Measurements from ENCODE around the gene XRCC1. TPM values are rescaled to one million over a fixed set of nuclear protein-coding genes. Genes with fewer than 3 reads are reported as not detected.

Gene XRCC1
- polyA plus RNA-seq, 3 donors, result 13.1 to 23.0 (median 19.3) TPM

GRCh38 chr19:43598445-43599240 is 23.3 kb upstream of the XRCC1 start:
- Histone ChIP-seq H3K9me3 (replicated peaks in 1 of 2; ENCODE audit: control insufficient read depth in 1 of 2, insufficient read depth in 1 of 2, low read length in 2 of 2) (no peaks in the 10 kb centered on the region), H3K9ac (ENCODE audit: insufficient read depth, low read length, poor library complexity, severe bottlenecking) (no peak overlapping the region), H4K20me1 (ENCODE audit: insufficient read depth, low read length) (peaks cover 6% of the 10 kb centered on the region), H3K4me2 (replicated peaks; ENCODE audit: extremely low read depth, low read length, poor library complexity, severe bottlenecking) (no peak overlapping the region), H3K79me2 (ENCODE audit: insufficient read depth, low read length) (peaks cover 35% of the 10 kb centered on the region), H3K27me3 (ENCODE audit: control insufficient read depth in 2 of 2, insufficient read depth in 2 of 2, low read length in 2 of 2) (no peaks in the 10 kb centered on the region), H2AFZ (ENCODE audit: insufficient read depth, low read depth, low read length, poor library complexity, severe bottlenecking) (no peak overlapping the region), H3K4me1 (ENCODE audit: control insufficient read depth in 1 of 2, insufficient read depth in 2 of 2, low read length in 2 of 2) (peaks cover 31 to 34% of the 10 kb centered on the region in 2 donors), H3K4me3 (replicated peaks in 1 of 3; ENCODE audit: low read depth in 2 of 3, low read length in 3 of 3) (no peak overlapping the region), H3K27ac (ENCODE audit: low read depth in 1 of 2, low read length in 2 of 2) (peak overlapping the region in 1 of 2 donors; percentile 99), H3K36me3 (replicated peaks in 1 of 2; ENCODE audit: control insufficient read depth in 1 of 2, insufficient read depth in 2 of 2, low read length in 2 of 2) (peaks cover 27 to 55% of the 10 kb centered on the region in 2 donors)
- H3K36me3 Mint-ChIP-seq, result peaks cover 34 to 43% of the 10 kb centered on the region in 2 donors
- TF ChIP-seq CTCF (IDR thresholded peaks at IDR 0.05), result no peak
- DNase-seq, result no peak
- over 99% methylated on average over 14 of the region's 19 CpGs for WGBS (ENCODE audit: insufficient coverage)
- H3K9me3 Mint-ChIP-seq, result no peaks in the 10 kb centered on the region
- H3K27me3 Mint-ChIP-seq (ENCODE audit: low read depth in 3 of 3), result no peaks in the 10 kb centered on the region
- intact Hi-C loops (cut with micrococcal nuclease), result loop anchor here in 1 of 2 donors (10.0 kb wide), 1 partner anchor 64 kb away; the partner anchor contains the start of gene ZNF575
- H3K4me1 Mint-ChIP-seq, result peaks cover 27% of the 10 kb centered on the region
- H3K27ac Mint-ChIP-seq, result peak overlapping the region in 2 of 7 donors; percentile 36 to 41
- no peak overlapping the region for H3K4me3 Mint-ChIP-seq

GRCh38 chr19:43597876-43598275 is 22.5 kb upstream of the XRCC1 start:
- DNase-seq, result no peak
- Histone ChIP-seq H2AFZ (ENCODE audit: insufficient read depth, low read depth, low read length, poor library complexity, severe bottlenecking) (no peak overlapping the region), H3K9ac (ENCODE audit: insufficient read depth, low read length, poor library complexity, severe bottlenecking) (no peak overlapping the region), H3K27me3 (ENCODE audit: control insufficient read depth in 2 of 2, insufficient read depth in 2 of 2, low read length in 2 of 2) (no peaks in the 10 kb centered on the region), H3K4me1 (ENCODE audit: control insufficient read depth in 1 of 2, insufficient read depth in 2 of 2, low read length in 2 of 2) (peaks cover 31 to 35% of the 10 kb centered on the region in 2 donors), H4K20me1 (ENCODE audit: insufficient read depth, low read length) (peaks cover 12% of the 10 kb centered on the region), H3K4me3 (replicated peaks in 1 of 3; ENCODE audit: low read depth in 2 of 3, low read length in 3 of 3) (peak overlapping the region in 1 of 3 experiments; percentile 91), H3K4me2 (replicated peaks; ENCODE audit: extremely low read depth, low read length, poor library complexity, severe bottlenecking) (peak overlapping the region; percentile 92), H3K9me3 (replicated peaks in 1 of 2; ENCODE audit: control insufficient read depth in 1 of 2, insufficient read depth in 1 of 2, low read length in 2 of 2) (no peaks in the 10 kb centered on the region), H3K79me2 (ENCODE audit: insufficient read depth, low read length) (peaks cover 35% of the 10 kb centered on the region), H3K27ac (ENCODE audit: low read depth in 1 of 2, low read length in 2 of 2) (peak overlapping the region in 1 of 2 donors; percentile 99), H3K36me3 (replicated peaks in 1 of 2; ENCODE audit: control insufficient read depth in 1 of 2, insufficient read depth in 2 of 2, low read length in 2 of 2) (peaks cover 32 to 60% of the 10 kb centered on the region in 2 donors)
- no peaks in the 10 kb centered on the region for H3K27me3 Mint-ChIP-seq (ENCODE audit: low read depth in 3 of 3)
- intact Hi-C loops (cut with micrococcal nuclease), result loop anchor here in 1 of 2 donors (2.0 to 10.0 kb wide), 2 partner anchors 21 to 63 kb away; partner anchors contain the start of genes ZNF428 and ZNF575
- WGBS (ENCODE audit: insufficient coverage), result 28% methylated on average over 5 of the region's 5 CpGs
- peaks cover 38 to 47% of the 10 kb centered on the region in 2 donors for H3K36me3 Mint-ChIP-seq
- H3K27ac Mint-ChIP-seq, result peak overlapping the region; percentile 71 to 99 (median 98)
- no peaks in the 10 kb centered on the region for H3K9me3 Mint-ChIP-seq
- TF ChIP-seq CTCF (IDR thresholded peaks at IDR 0.05), result no peak
- H3K4me1 Mint-ChIP-seq, result peaks cover 27% of the 10 kb centered on the region
- no peak overlapping the region for H3K4me3 Mint-ChIP-seq

All from CD14-positive monocyte (primary cell).